Mesodermal cell (in vitro differentiated cells): ENCODE results near the gene CA14. TPM values are rescaled to one million over a fixed set of nuclear protein-coding genes. Genes with fewer than 3 reads are reported as not detected.
"Not testable (repeated sequence)": the region's sequence is repeated elsewhere in the genome, so short reads cannot be mapped to it uniquely, and the experiment has no call there.

Source experiments
- H3K27ac ChIP-seq: 2 replicates; pipeline ENCODE4 v1.7.0; 2013; ENCODE audit warnings: mild to moderate bottlenecking, low read depth, low read length, moderate library complexity; ENCODE audit not compliant: severe bottlenecking
- H3K36me3 ChIP-seq: 2 replicates; pipeline ENCODE4 v1.7.1; 2013; ENCODE audit warnings: mild to moderate bottlenecking, low read length, moderate library complexity; ENCODE audit not compliant: control insufficient read depth, insufficient read depth
- H3K4me1 ChIP-seq: one replicate; pipeline ENCODE4 v1.7.1; 2013; ENCODE audit warnings: mild to moderate bottlenecking, low read length; ENCODE audit not compliant: insufficient read depth, control insufficient read depth, poor library complexity, severe bottlenecking
- H3K4me3 ChIP-seq: 2 replicates; pipeline ENCODE4 v1.7.0; 2013; ENCODE audit warnings: low read length, control low read depth, mild to moderate bottlenecking; ENCODE audit not compliant: insufficient read depth, poor library complexity, severe bottlenecking; ENCODE audit errors: extremely low read depth
- H3K9me3 ChIP-seq: 2 replicates; pipeline ENCODE4 v1.7.1; 2013; ENCODE audit warnings: mild to moderate bottlenecking, low read length, moderate library complexity; ENCODE audit not compliant: control insufficient read depth
- WGBS, 2 experiments: methylation state at CpG; one replicate each; pipeline ENCODE4 v1.1.5; 2013; ENCODE audit warnings: missing lambda C conversion rate in 2 of 2; ENCODE audit not compliant: insufficient coverage in 2 of 2; 5-methylcytosine and 5-hydroxymethylcytosine counted together
- polyA plus RNA-seq, 2 experiments: library from polyadenylated mRNA; stranded (reverse); fragments of 50-300 nt; gene quantifications; one replicate each; pipeline ENCODE4 v1.2.3, GENCODE V29; 2013

Gene CA14
- 36.2 TPM for polyA plus RNA-seq (2013, experiment 1 of 2)
- polyA plus RNA-seq (2013, experiment 2 of 2): 34.8 TPM

GRCh38 chr1:150257624-150258585 is at the start of gene CA14:
Gene CA14 (plus strand): TSS chr1:150257774. CDS start chr1:150258129, 355 bp downstream.
- Histone ChIP-seq H3K4me1 (peaks cover 41% of the 10 kb centered on the region), H3K9me3 (no peaks in the 10 kb centered on the region), H3K27ac (peak within 1 kb of the TSS; percentile 96), H3K4me3 (peak within 1 kb of the TSS; percentile 48), H3K36me3 (no peaks in the 10 kb centered on the region)
- WGBS, 2 experiments: 0 to 4% methylated on average over 5 to 7 of the region's 13 CpGs

DNA sequence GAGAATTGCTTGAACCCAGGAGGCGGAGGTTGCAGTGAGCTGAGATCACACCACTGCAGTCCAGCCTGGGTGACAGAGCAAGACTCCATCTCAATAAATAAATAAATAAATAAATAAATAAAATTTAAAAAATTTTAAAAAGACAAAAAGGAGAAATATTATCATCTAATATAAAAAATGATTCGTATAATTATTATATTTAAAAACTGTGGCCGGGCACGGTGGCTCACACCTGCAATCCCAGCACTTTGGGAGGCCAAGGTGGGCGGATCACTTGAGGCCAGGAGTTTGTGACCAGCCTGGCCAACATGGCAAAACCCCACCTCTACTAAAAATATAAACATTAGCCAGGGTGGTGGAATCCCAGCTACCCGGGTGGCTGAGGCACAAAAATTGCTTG is 49.1 kb upstream of the CA14 start:
- not testable (repeated sequence) for H3K9me3 ChIP-seq, H3K4me1 ChIP-seq, H3K36me3 ChIP-seq, H3K4me3 ChIP-seq, H3K27ac ChIP-seq
- 67 to 100% methylated on average over 1 of the region's 6 CpGs for WGBS, 2 experiments

GRCh38 chr1:150210091-150210490 is 47.5 kb upstream of the CA14 start:
- 92 to 100% methylated on average over 2 to 4 of the region's 4 CpGs for WGBS, 2 experiments
- no peak overlapping the region for H3K27ac ChIP-seq
- H3K4me3 ChIP-seq: no peak overlapping the region

GRCh38 chr1:150210706-150211105 is 46.9 kb upstream of the CA14 start:
- Histone ChIP-seq H3K36me3 (no peaks in the 10 kb centered on the region), H3K27ac (no peak overlapping the region), H3K4me3 (no peak overlapping the region), H3K4me1 (no peaks in the 10 kb centered on the region), H3K9me3 (no peaks in the 10 kb centered on the region)
- WGBS, 2 experiments: 86% methylated on average over 1 of the region's 4 CpGs; no CpG with 5 or more reads in 1 of the 2 experiments

More at GRCh38 chr1:150210091-150210490, 47.5 kb upstream of the CA14 start:
- H3K36me3 ChIP-seq: no peaks in the 10 kb centered on the region
- no peaks in the 10 kb centered on the region for H3K4me1 ChIP-seq
- no peaks in the 10 kb centered on the region for H3K9me3 ChIP-seq

DNA sequence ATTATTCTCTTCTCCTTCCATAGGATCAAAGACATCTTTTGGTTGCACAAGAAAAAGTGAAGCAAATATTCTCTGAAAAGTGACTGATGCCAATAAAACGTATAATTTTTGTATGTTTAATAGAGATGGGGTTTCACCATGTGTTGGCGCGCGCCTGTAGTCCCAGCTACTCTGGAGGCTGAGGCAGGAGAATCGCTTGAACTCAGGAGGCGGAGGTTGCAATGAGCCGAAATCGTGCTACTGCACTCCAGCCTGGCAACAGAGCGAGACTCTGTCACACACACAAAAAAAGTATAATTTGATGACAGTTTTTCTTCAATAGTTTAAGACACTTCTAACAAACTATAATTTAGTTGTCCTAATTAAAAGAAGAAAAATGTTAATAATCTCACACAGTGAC is 45.5 kb upstream of the CA14 start:
- 94 to 100% methylated on average over 6 of the region's 9 CpGs for WGBS, 2 experiments
- no peaks in the 10 kb centered on the region for H3K4me1 ChIP-seq
- no peak overlapping the region for H3K4me3 ChIP-seq

GRCh38 chr1:150213170-150214098 is 44.1 kb upstream of the CA14 start:
- Histone ChIP-seq H3K4me3 (peak overlapping the region; percentile 31), H3K27ac (peak overlapping the region; percentile 88), H3K9me3 (no peaks in the 10 kb centered on the region), H3K4me1 (no peaks in the 10 kb centered on the region), H3K36me3 (peaks cover 4% of the 10 kb centered on the region)
- WGBS, 2 experiments: 16 to 26% methylated on average over 30 to 34 of the region's 38 CpGs

More for the DNA sequence above, 45.5 kb upstream of the CA14 start:
- Histone ChIP-seq H3K36me3 (no peaks in the 10 kb centered on the region), H3K27ac (no peak overlapping the region), H3K9me3 (no peaks in the 10 kb centered on the region)

DNA sequence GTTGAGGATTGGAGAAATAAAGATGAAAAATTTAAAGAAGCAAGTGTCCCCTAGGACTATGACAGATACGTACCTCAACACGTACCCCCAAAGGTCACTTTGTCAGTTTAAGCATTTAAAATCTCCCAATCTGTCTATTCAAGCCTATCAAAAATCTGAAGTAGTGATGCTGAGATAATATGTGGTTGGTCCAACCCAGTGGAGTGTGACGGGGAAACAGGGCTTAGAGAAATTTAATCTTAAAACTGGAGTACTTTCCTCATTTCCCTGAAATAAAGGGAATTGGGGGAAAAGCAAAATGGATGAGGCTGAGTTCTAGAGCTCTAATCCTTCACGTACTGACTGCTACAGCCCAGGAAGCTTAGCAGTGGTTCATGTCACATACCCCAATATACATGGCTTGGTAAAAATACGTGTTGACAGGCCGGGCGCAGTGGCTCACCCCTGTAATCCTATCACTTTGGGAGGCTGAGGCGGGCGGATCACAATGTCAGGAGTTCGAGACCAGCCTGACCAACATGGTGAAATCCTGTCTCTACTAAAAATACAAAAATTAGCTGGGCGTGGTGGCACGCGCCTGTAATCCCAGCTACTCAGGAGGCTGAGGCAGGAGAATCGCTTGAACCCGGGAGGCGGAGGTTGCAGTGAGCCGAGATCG is 43.3 kb upstream of the CA14 start:
- H3K4me1 ChIP-seq, H3K36me3 ChIP-seq, H3K9me3 ChIP-seq: not testable (repeated sequence)
- peak overlapping the region; percentile 88 for H3K27ac ChIP-seq
- 77 to 86% methylated on average over 5 to 6 of the region's 18 CpGs for WGBS, 2 experiments
- H3K4me3 ChIP-seq: peak overlapping the region; percentile 31

DNA sequence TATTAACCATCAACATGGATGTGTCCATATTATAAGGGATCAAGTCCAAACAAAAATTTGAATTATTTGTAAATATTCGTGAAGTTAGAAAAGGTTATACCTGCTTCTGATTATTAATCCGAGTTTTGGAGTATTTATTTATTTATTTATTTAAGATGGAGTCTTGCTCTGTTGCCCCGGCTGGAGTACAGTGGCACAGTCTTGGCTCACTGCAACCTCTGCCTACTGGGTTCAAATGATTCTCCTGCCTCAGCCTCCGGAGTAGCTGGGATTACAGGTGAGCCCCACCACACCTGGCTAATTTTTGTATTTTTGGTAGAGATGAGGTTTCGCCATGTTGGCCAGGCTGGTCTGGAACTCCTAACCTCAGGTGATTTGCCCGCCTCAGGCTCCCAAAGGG is 41.7 kb upstream of the CA14 start:
- not testable (repeated sequence) for H3K4me3 ChIP-seq, H3K9me3 ChIP-seq, H3K4me1 ChIP-seq, H3K27ac ChIP-seq
- WGBS, 2 experiments: 92 to 100% methylated on average over 1 to 2 of the region's 6 CpGs
- H3K36me3 ChIP-seq: peaks cover 15% of the 10 kb centered on the region

DNA sequence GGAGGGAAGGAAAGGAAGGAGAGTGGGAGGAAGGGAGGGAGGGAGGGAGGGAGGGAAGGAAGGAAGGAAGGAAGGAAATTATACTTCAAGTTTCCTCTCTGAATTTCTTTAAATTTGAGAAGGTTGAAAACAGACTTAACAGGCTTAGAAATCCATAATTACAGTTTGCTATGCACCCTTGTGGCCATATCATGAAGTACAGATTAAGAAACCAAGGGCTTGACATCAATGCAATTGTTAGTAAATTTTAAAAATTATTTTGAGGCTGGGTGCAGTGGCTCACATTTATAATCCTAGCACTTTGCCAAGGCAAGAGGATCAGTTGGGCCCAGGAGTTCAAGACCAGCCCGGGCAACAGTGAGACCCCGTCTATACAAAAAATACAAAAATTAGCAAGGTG is 36.0 kb upstream of the CA14 start:
- no peaks in the 10 kb centered on the region for H3K4me1 ChIP-seq
- peaks cover 53% of the 10 kb centered on the region for H3K36me3 ChIP-seq
- no peaks in the 10 kb centered on the region for H3K9me3 ChIP-seq
- H3K27ac ChIP-seq: no peak overlapping the region
- no peak overlapping the region for H3K4me3 ChIP-seq
- 100% methylated on average over 1 of the region's 2 CpGs; no CpG with 5 or more reads in 1 of the 2 experiments for WGBS, 2 experiments

GRCh38 chr1:150224983-150225382 is 32.6 kb upstream of the CA14 start:
- Histone ChIP-seq H3K36me3 (peaks cover 73% of the 10 kb centered on the region), H3K4me1 (no peaks in the 10 kb centered on the region), H3K4me3 (no peak overlapping the region), H3K27ac (no peak overlapping the region), H3K9me3 (no peaks in the 10 kb centered on the region)
- 100% methylated on average over 1 of the region's 1 CpG for WGBS, 2 experiments
